D721Med (cell line): ENCODE data around the gene FXYD4.

Source experiments
- DNase-seq: peaks from one replicate; pipeline ENCODE4 v3.0.0; 2011; ENCODE audit warnings: low spot score; ENCODE audit not compliant: insufficient read length
- FAIRE-seq: peaks from 2 replicates; lab custom pipeline; 2011; peaks lifted over from hg19 to GRCh38; lab: Jason Lieb, UNC
- CTCF ChIP-seq: IDR thresholded peaks from 2 replicates; pipeline ENCODE4 v1.5.1; 2012; ENCODE audit warnings: mild to moderate bottlenecking, control low read depth; ENCODE audit not compliant: insufficient read depth; ENCODE audit errors: missing control alignments

FXYD4 gene

GRCh38 chr10:43376828-43377423 lies 5.5 kb downstream of the FXYD4 start:
- DNase-seq (no peak), FAIRE-seq (no peak)

GRCh38 chr10:43377424-43377883 lies 6.0 kb downstream of the FXYD4 start:
- no peak for TF ChIP-seq CTCF
- DNase-seq, result no peak
- FAIRE-seq, result no peak

More at GRCh38 chr10:43376828-43377423, 5.5 kb downstream of the FXYD4 start:
- TF ChIP-seq CTCF, result no peak

- no peak for TF ChIP-seq CTCF
- DNase-seq (no peak), FAIRE-seq (no peak)
Observed at GRCh38 chr10:43380610-43381222, 9.3 kb downstream of the FXYD4 start.

- DNase-seq (no peak), FAIRE-seq (no peak)
- TF ChIP-seq CTCF, result no peak
Observed at GRCh38 chr10:43383204-43383971, 12.0 kb downstream of the FXYD4 start.

- no peak for TF ChIP-seq CTCF
- FAIRE-seq, result no peak
- DNase-seq, result no peak
Observed at GRCh38 chr10:43384252-43385221, 13.1 kb downstream of the FXYD4 start.

GRCh38 chr10:43385412-43386004 lies 14.1 kb downstream of the FXYD4 start:
- FAIRE-seq (no peak), DNase-seq (no peak)
- TF ChIP-seq CTCF, result no peak
